HG02938 (cell line): Measurements from ENCODE around the gene LRIT2.

Experiments
- ATAC-seq: cut with Tn5 transposase; IDR thresholded peaks from one replicate; pipeline ENCODE4 v1.9.1; 2021; ENCODE audit warnings: mild to moderate bottlenecking, moderate library complexity; ENCODE audit not compliant: unreplicated experiment

The LRIT2 gene

GRCh38 chr10:84244651-84245270 is 19.4 kb upstream of the LRIT2 start, which contains the start of gene RGR:
Gene RGR, plus strand, starts transcription at chr10:84245053. Its CDS starts 38 bp downstream, at chr10:84245091.
- ATAC-seq = no peak

GRCh38 chr10:84243759-84244158 is 18.4 kb upstream of the LRIT2 start:
- ATAC-seq = no peak

- ATAC-seq = no peak
Observed at GRCh38 chr10:84241185-84241790, 15.9 kb upstream of the LRIT2 start, which contains the start of gene LRIT1. Gene LRIT1, minus strand, starts transcription at chr10:84241546. Its CDS starts 107 bp downstream, at chr10:84241439.

- ATAC-seq = no peak
Observed at GRCh38 chr10:84238909-84239308, 13.6 kb upstream of the LRIT2 start.

GRCh38 chr10:84237199-84238051 is 12.1 kb upstream of the LRIT2 start:
- no peak for ATAC-seq

- no peak for ATAC-seq
Observed at GRCh38 chr10:84236807-84237198, 11.5 kb upstream of the LRIT2 start.

- ATAC-seq = no peak
Observed at GRCh38 chr10:84235096-84235495, 9.8 kb upstream of the LRIT2 start.

GRCh38 chr10:84234479-84234878 is 9.1 kb upstream of the LRIT2 start:
- no peak for ATAC-seq

GRCh38 chr10:84233940-84234339 is 8.6 kb upstream of the LRIT2 start:
- ATAC-seq = no peak

GRCh38 chr10:84232376-84232775 is 7.0 kb upstream of the LRIT2 start:
- no peak for ATAC-seq

- no peak for ATAC-seq
Observed at GRCh38 chr10:84230359-84230758, 5.0 kb upstream of the LRIT2 start.

GRCh38 chr10:84227810-84228209 is 2.5 kb upstream of the LRIT2 start:
- ATAC-seq = no peak

- ATAC-seq = no peak
Observed at GRCh38 chr10:84226616-84227015, 1.3 kb upstream of the LRIT2 start.

GRCh38 chr10:84224411-84225028 is 824 bp downstream of the LRIT2 start:
- ATAC-seq = no peak

GRCh38 chr10:84221916-84222315 is 3.4 kb downstream of the LRIT2 start:
- no peak for ATAC-seq

GRCh38 chr10:84217746-84218145 is 7.6 kb downstream of the LRIT2 start:
- no peak for ATAC-seq

GRCh38 chr10:84216834-84217233 is 8.5 kb downstream of the LRIT2 start:
- ATAC-seq = no peak

- ATAC-seq = peak; percentile 86
Observed at GRCh38 chr10:84214612-84215235, 10.6 kb downstream of the LRIT2 start.

- ATAC-seq = no peak
Observed at GRCh38 chr10:84214046-84214572, 11.2 kb downstream of the LRIT2 start.

GRCh38 chr10:84213076-84213475 is 12.3 kb downstream of the LRIT2 start:
- ATAC-seq = no peak

GRCh38 chr10:84212014-84212413 is 13.3 kb downstream of the LRIT2 start:
- no peak for ATAC-seq
